BE2C (cell line): Measurements from ENCODE around the gene FAM229A.

Experiments used
- DNase-seq: peaks from one replicate; pipeline ENCODE4 v3.0.0-alpha.2; 2020
- H3K27me3 ChIP-seq: fragments of 250-450 bp; sonication (Bioruptor Pico); 2 replicates; pipeline ENCODE4 v1.5.1; 2020; ENCODE audit warnings: mild to moderate bottlenecking
- H3K36me3 ChIP-seq: fragments of 250-450 bp; sonication (Bioruptor Pico); 2 replicates; pipeline ENCODE4 v1.5.1; 2020; ENCODE audit warnings: mild to moderate bottlenecking
- H3K4me1 ChIP-seq: fragments of 250-450 bp; sonication (Bioruptor Pico); 2 replicates; pipeline ENCODE4 v1.5.1; 2020
- H3K4me3 ChIP-seq: 2 replicates; pipeline ENCODE4 v1.5.1; 2011; ENCODE audit warnings: low read depth, low read length
- H3K9me3 ChIP-seq: fragments of 250-450 bp; sonication (Bioruptor Pico); 2 replicates; pipeline ENCODE4 v1.5.1; 2020
- CTCF ChIP-seq: IDR thresholded peaks from 2 replicates; pipeline ENCODE4 v1.5.1; 2012; ENCODE audit warnings: mild to moderate bottlenecking, low read depth, low read length

Gene FAM229A

GRCh38 chr1:32327204-32327603 is 35.1 kb downstream of the FAM229A start:
- H3K36me3 ChIP-seq: peaks cover 10% of the 10 kb centered on the region
- no peaks in the 10 kb centered on the region for H3K27me3 ChIP-seq
- H3K9me3 ChIP-seq: no peaks in the 10 kb centered on the region
- no peak overlapping the region for H3K4me3 ChIP-seq
- no peak for DNase-seq
- H3K4me1 ChIP-seq: no peaks in the 10 kb centered on the region
- TF ChIP-seq CTCF: no peak

- H3K36me3 ChIP-seq: no peaks in the 10 kb centered on the region
- H3K9me3 ChIP-seq: no peaks in the 10 kb centered on the region
- no peaks in the 10 kb centered on the region for H3K27me3 ChIP-seq
- no peaks in the 10 kb centered on the region for H3K4me1 ChIP-seq
- no peak for DNase-seq
- no peak overlapping the region for H3K4me3 ChIP-seq
- no peak for TF ChIP-seq CTCF
These were observed 40.5 kb downstream of the FAM229A start for GRCh38 chr1:32321712-32322291.

- TF ChIP-seq CTCF: no peak
- DNase-seq: no peak
- Histone ChIP-seq H3K36me3 (no peaks in the 10 kb centered on the region), H3K27me3 (no peaks in the 10 kb centered on the region), H3K4me3 (no peak overlapping the region), H3K9me3 (no peaks in the 10 kb centered on the region), H3K4me1 (no peaks in the 10 kb centered on the region)
These were observed 44.0 kb downstream of the FAM229A start for GRCh38 chr1:32318127-32318869.

GRCh38 chr1:32316903-32317277 is 45.4 kb downstream of the FAM229A start:
- Histone ChIP-seq H3K9me3 (no peaks in the 10 kb centered on the region), H3K4me1 (no peaks in the 10 kb centered on the region), H3K4me3 (no peak overlapping the region), H3K27me3 (no peaks in the 10 kb centered on the region), H3K36me3 (no peaks in the 10 kb centered on the region)
- TF ChIP-seq CTCF: no peak
- no peak for DNase-seq

- no peaks in the 10 kb centered on the region for H3K9me3 ChIP-seq
- no peak overlapping the region for H3K4me3 ChIP-seq
- no peaks in the 10 kb centered on the region for H3K36me3 ChIP-seq
- no peak for TF ChIP-seq CTCF
- H3K4me1 ChIP-seq: no peaks in the 10 kb centered on the region
- no peaks in the 10 kb centered on the region for H3K27me3 ChIP-seq
- no peak for DNase-seq
These were observed 50.4 kb downstream of the FAM229A start for GRCh38 chr1:32311709-32312393.
